Vagina (tissue), 2 donors: ENCODE measurements around the gene HSF5. TPM values are rescaled to one million over a fixed set of nuclear protein-coding genes. Genes with fewer than 3 reads are reported as not detected.

Source experiments
- DNase-seq, 2 donors: peaks; one replicate each; pipeline ENCODE4 v3.0.0-alpha.2; 2017; ENCODE audit errors: extremely low spot score in 2 of 2
- H3K27ac ChIP-seq: fragments of 200-600 bp; sonication (generic); one replicate; pipeline ENCODE4 v1.5.1; 2019
- H3K27me3 ChIP-seq: fragments of 200-600 bp; sonication (generic); one replicate; pipeline ENCODE4 v1.5.1; 2019
- H3K36me3 ChIP-seq, 2 donors: fragments of 200-600 bp; sonication (generic); one replicate each; pipeline ENCODE4 v1.5.1; 2017 to 2019
- H3K4me1 ChIP-seq: fragments of 200-600 bp; sonication (generic); one replicate; pipeline ENCODE4 v1.5.1; 2019
- H3K4me3 ChIP-seq, 2 donors: fragments of 200-600 bp; sonication (generic); 1 replicate in 1 of 2; 2 replicates in 1 of 2; pipeline ENCODE4 v1.5.1; 2016 to 2019
- H3K9me3 ChIP-seq: fragments of 200-600 bp; sonication (generic); one replicate; pipeline ENCODE4 v1.5.1; 2019
- POLR2A ChIP-seq, 2 donors: fragments of 450-650 bp; IDR thresholded peaks; one replicate each; pipeline ENCODE4 v1.6.1; 2017; ENCODE audit warnings: antibody characterized with exemption in 2 of 2, mild to moderate bottlenecking in 2 of 2, moderate library complexity in 2 of 2
- POLR2AphosphoS5 ChIP-seq, 2 donors: sonication (generic); formaldehyde crosslinking; IDR thresholded peaks; one replicate each; pipeline ENCODE4 v1.9.0; 2017; ENCODE audit warnings: antibody characterized with exemption in 2 of 2, mild to moderate bottlenecking in 2 of 2, low read depth in 1 of 2; ENCODE audit not compliant: insufficient read depth in 1 of 2
- intact Hi-C: fragments of 100-400 bp; cut with DNase I; formaldehyde crosslinking; loops from one replicate; pipeline ENCODE4 v1.15.1; 2023
- total RNA-seq: library from RNA; depleted of rRNA; stranded (reverse); fragments of >200 nt; gene quantifications from one replicate; pipeline ENCODE4 v1.2.3, GENCODE V29; 2016
- TF ChIP-seq, protein P1 (sequence below), 3 experiments: fragments of 450-650 bp in 2 of 3; fragments of 200-600 bp in 1 of 3; sonication (generic) in 1 of 3; IDR thresholded peaks; one replicate each; pipeline ENCODE4 v1.5.1; 2017 to 2019; ENCODE audit warnings: antibody characterized with exemption in 3 of 3, mild to moderate bottlenecking in 2 of 3, moderate library complexity in 2 of 3

The HSF5 gene
- total RNA-seq, 1 donor from 2014 or later, result 0.25 TPM

DNA sequence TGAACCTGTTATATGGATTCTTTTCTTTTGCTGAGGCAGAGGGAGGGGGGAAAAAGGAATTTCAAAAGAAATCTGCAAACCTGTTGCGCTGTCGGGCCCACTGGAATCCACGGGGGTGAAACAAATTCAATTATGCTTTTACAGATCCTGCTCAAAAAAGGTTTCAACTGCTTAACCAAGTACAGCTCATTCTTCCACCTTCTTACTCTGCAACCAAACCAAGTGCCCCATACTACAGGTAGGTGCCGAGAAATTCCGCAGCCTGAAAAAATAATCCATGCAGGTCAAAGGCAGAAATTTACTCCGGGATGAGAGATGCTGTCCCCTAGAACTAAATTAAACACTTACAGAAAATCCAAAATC, 71.3 kb downstream of the HSF5 start:
- peak overlapping the region; percentile 58 for H3K27ac ChIP-seq
- DNase-seq, result no peak
- no peaks in the 10 kb centered on the region for H3K27me3 ChIP-seq
- H3K4me1 ChIP-seq, result no peaks in the 10 kb centered on the region
- no peaks in the 10 kb centered on the region for H3K36me3 ChIP-seq
- H3K4me3 ChIP-seq, result peak overlapping the region; percentile 35 to 38
- TF ChIP-seq POLR2A (IDR thresholded peaks at IDR 0.05) (no peak), POLR2AphosphoS5 (IDR thresholded peaks at IDR 0.05; ENCODE audit: insufficient read depth in 1 of 2, low read depth in 1 of 2) (no peak)
- TF ChIP-seq, protein P1, sequence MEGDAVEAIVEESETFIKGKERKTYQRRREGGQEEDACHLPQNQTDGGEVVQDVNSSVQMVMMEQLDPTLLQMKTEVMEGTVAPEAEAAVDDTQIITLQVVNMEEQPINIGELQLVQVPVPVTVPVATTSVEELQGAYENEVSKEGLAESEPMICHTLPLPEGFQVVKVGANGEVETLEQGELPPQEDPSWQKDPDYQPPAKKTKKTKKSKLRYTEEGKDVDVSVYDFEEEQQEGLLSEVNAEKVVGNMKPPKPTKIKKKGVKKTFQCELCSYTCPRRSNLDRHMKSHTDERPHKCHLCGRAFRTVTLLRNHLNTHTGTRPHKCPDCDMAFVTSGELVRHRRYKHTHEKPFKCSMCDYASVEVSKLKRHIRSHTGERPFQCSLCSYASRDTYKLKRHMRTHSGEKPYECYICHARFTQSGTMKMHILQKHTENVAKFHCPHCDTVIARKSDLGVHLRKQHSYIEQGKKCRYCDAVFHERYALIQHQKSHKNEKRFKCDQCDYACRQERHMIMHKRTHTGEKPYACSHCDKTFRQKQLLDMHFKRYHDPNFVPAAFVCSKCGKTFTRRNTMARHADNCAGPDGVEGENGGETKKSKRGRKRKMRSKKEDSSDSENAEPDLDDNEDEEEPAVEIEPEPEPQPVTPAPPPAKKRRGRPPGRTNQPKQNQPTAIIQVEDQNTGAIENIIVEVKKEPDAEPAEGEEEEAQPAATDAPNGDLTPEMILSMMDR (IDR thresholded peaks at IDR 0.05), result no peak
- no peaks in the 10 kb centered on the region for H3K9me3 ChIP-seq
- intact Hi-C loops, result no loop called here

DNA sequence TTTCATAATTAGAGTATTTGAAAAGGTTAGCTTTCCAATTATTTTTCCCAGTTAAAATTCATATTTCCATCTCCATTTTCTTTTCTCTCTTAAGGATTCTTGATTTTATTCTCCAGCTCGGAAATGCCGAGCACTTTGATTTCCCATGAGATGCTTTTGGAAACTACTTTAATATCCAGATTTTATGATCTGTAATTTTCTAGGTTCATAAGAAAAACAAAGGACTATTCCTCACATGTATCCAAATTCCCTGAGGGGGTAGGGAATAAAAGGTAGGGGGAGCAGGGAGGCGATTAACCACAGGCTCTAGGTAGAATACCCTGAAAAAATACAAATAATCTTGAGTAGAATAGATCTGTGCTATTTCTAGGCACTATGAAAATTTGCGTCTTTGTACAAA, 71.8 kb downstream of the HSF5 start:
- Histone ChIP-seq H3K4me3 (peak overlapping the region in 1 of 2 donors; percentile 38), H3K36me3 (no peaks in the 10 kb centered on the region), H3K4me1 (no peaks in the 10 kb centered on the region), H3K27ac (peak overlapping the region; percentile 58), H3K9me3 (no peaks in the 10 kb centered on the region), H3K27me3 (no peaks in the 10 kb centered on the region)
- intact Hi-C loops, result no loop called here
- TF ChIP-seq, protein P1 (IDR thresholded peaks at IDR 0.05), result no peak
- TF ChIP-seq POLR2A (IDR thresholded peaks at IDR 0.05) (no peak), POLR2AphosphoS5 (IDR thresholded peaks at IDR 0.05; ENCODE audit: insufficient read depth in 1 of 2, low read depth in 1 of 2) (no peak)
- DNase-seq, result no peak

DNA sequence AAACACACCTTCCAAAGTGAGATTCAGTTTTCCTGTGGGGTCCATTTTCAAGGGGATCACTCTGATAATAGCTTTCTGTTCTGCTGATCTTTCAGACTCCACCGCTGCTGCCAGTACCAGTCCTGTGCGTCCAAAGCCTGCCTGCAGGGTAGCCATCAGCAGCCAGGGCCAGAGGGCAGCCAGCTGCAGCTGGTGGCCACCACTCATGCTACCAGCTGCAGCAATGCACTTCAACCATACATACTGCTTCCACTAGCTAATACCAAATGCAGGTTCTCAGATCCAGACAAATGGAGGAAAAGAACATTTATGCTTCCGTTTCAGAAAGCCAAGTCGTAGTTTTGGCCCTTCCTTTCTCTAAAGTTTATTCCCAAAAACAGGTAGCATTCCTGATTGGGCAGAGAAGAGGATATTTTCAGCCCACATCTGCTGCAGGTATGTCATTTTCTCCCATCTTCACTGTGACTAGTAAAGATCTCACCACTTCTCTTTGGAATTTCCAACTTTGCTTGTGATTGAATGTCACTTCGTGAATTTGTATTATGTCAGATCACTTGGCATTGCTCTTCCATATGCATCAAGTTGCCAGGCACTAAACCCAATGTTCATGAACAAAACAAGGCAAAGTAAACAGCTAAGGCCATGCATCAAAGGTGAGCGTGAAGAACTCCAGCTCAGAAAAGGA, 72.7 kb downstream of the HSF5 start:
- Histone ChIP-seq H3K9me3 (no peaks in the 10 kb centered on the region), H3K36me3 (no peaks in the 10 kb centered on the region), H3K27me3 (no peaks in the 10 kb centered on the region), H3K4me1 (no peaks in the 10 kb centered on the region), H3K27ac (no peak overlapping the region), H3K4me3 (peak overlapping the region in 1 of 2 donors; percentile 38)
- intact Hi-C loops, result no loop called here
- no peak for DNase-seq
- TF ChIP-seq POLR2A (IDR thresholded peaks at IDR 0.05), result no peak
- TF ChIP-seq POLR2AphosphoS5 (IDR thresholded peaks at IDR 0.05; ENCODE audit: insufficient read depth in 1 of 2, low read depth in 1 of 2), result no peak
- TF ChIP-seq, protein P1 (IDR thresholded peaks at IDR 0.05), result no peak

DNA sequence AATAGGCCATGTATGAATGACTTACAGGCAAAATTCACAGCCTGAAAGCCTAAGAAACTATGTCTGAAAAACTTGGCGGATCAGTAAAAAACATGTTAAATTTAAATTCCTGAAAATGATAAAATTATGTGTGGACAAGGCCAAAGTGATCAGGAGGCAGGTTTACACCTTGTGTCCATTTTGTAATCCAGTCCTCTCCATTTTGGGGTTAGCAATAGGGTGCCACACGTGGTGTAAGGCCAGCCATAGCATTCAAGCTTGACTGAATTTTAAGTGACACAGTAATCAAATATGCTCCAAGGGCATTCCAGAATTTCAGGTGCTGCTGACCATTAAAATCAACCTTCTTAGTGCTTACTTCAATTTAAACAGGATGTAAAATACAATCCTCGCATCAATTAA, 73.6 kb downstream of the HSF5 start:
- TF ChIP-seq POLR2A (IDR thresholded peaks at IDR 0.05) (no peak), POLR2AphosphoS5 (IDR thresholded peaks at IDR 0.05; ENCODE audit: insufficient read depth in 1 of 2, low read depth in 1 of 2) (no peak)
- TF ChIP-seq, protein P1 (IDR thresholded peaks at IDR 0.05), result no peak
- Histone ChIP-seq H3K27me3 (no peaks in the 10 kb centered on the region), H3K9me3 (no peaks in the 10 kb centered on the region), H3K4me1 (no peaks in the 10 kb centered on the region), H3K4me3 (peak overlapping the region in 1 of 2 donors; percentile 38), H3K27ac (no peak overlapping the region), H3K36me3 (no peaks in the 10 kb centered on the region)
- DNase-seq, result no peak
- intact Hi-C loops, result no loop called here

DNA sequence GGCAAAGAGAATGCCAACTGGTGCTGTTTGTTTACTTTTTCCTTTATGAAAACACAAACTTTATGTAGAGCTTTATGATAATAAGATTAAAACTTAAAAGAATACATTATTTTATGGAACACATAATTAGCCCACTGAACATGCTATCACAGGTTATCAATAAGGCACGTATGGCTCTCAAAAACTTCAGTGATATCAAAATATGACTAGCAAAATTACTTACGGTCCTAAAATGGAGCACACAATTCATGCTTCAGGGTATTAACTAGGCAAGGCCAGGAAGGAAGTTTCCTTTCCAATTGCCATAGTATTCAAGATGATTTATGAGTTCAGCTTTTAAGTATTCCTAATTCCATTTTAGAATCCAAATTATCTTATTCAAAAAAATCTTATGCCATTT, 74.5 kb downstream of the HSF5 start:
- Histone ChIP-seq H3K4me3 (peak overlapping the region in 1 of 2 donors; percentile 12), H3K9me3 (no peaks in the 10 kb centered on the region), H3K27me3 (no peaks in the 10 kb centered on the region), H3K4me1 (no peaks in the 10 kb centered on the region), H3K36me3 (no peaks in the 10 kb centered on the region), H3K27ac (no peak overlapping the region)
- TF ChIP-seq POLR2AphosphoS5 (IDR thresholded peaks at IDR 0.05; ENCODE audit: insufficient read depth in 1 of 2, low read depth in 1 of 2), result no peak
- TF ChIP-seq, protein P1 (IDR thresholded peaks at IDR 0.05), result no peak
- no peak for TF ChIP-seq POLR2A (IDR thresholded peaks at IDR 0.05)
- intact Hi-C loops, result no loop called here
- DNase-seq, result no peak
